ENCODE data around the gene BCL6. TPM values are rescaled to one million over a fixed set of nuclear protein-coding genes. Genes with fewer than 3 reads are reported as not detected.
A peak's percentile ranks its signal among the peaks of the same experiment; 100 is the strongest.

BCL6 gene
- total and polyA plus RNA-seq, 9 of the 15 experiments (the other 6 are each of a cell fraction or from before 2014, with no cell fraction given) = 0.08 to 3.5 (median 1.6) TPM

DNA sequence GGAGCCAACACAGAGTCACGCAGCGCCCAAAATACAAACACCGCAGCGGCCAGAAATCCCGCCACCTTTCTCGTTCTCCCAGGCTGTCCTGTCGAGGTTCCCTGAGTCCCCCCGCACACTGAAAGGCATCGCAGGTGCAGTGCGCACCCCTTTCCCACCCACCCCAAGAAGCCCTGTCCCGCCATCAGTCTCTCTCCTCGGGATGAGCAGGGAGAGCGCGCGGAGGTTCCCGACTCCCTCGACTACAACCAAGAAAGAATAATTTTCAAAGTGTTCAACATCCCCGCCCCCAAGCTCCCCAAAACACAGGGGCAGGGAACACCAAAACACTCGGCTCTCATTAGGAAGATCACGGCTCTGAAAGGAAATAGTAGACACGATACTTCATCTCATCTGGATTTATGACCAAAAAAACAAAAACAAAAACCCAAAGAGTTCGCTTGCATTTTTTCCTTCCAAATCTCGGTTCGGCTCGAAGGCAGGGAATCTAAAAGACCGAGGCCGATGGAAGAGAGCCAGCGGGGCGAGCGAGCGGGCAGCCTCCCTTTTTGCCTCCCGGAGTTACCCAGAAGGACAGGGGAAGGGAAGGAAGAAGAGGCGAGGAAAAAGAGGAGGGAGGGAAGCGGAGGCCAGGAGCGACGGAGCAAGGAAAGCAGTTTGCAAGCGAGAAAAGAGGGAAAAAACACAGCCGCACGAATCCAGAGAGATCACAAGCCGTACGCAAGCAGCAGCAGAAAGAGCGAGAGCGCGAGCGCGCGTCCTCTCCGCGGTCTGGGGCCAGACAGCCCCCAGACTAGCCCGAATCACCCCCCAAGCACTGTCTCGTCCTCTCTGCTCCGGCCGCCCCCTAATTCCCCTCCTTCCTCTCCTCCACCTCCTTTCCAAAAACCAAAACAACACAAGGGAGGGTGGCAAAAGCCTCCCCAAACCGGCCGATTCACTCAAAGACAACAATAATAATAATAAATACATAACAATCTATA lies 808 bp downstream of the BCL6 start (continued):
- TF ChIP-seq ZNF76 (CRISPR knock-in tag; IDR thresholded peaks at IDR 0.05; ENCODE audit: borderline replicate concordance) (no peak), ZNF146 (CRISPR knock-in tag; IDR thresholded peaks at IDR 0.05; ENCODE audit: unreplicated experiment) (no peak), ESRRB (CRISPR knock-in tag; IDR thresholded peaks at IDR 0.05; ENCODE audit: borderline replicate concordance) (no peak), NUFIP1 (IDR thresholded peaks at IDR 0.05; ENCODE audit: partially characterized antibody) (no peak), CREB3 (tag; conservative IDR thresholded peaks at IDR 0.05; ENCODE audit: low read depth) (no peak), SNRNP70 (optimal IDR thresholded peaks at IDR 0.05; ENCODE audit: low read depth, low read length) (no peak), CHD4 (IDR thresholded peaks at IDR 0.05; ENCODE audit: insufficient read depth, insufficient replicate concordance, low read depth, low read length, poor library complexity, severe bottlenecking) (no peak), MIER1 (IDR thresholded peaks at IDR 0.05; ENCODE audit: low read depth) (no peak), RBM14 (IDR thresholded peaks at IDR 0.05; ENCODE audit: borderline replicate concordance, insufficient read depth, low read depth, low read length) (no peak), ETS1 (conservative IDR thresholded peaks at IDR 0.05; ENCODE audit: control insufficient read depth, low read depth, low read length) (no peak), ZNF75A (CRISPR knock-in tag; IDR thresholded peaks at IDR 0.05) (no peak), RHOXF2B (CRISPR knock-in tag; conservative IDR thresholded peaks at IDR 0.05) (peak; percentile 79; the same call in 1 of the 2 replicates), ZNF444 (CRISPR knock-in tag; IDR thresholded peaks at IDR 0.05) (no peak), SP1 (CRISPR knock-in tag; IDR thresholded peaks at IDR 0.05) (no peak), FOXA1 (IDR thresholded peaks at IDR 0.05; ENCODE audit: borderline replicate concordance) (no peak), ZC3H11A (IDR thresholded peaks at IDR 0.05; ENCODE audit: low read depth, low read length) (no peak), PHB (CRISPR knock-in tag; IDR thresholded peaks at IDR 0.05) (peak; percentile 89; the same call in 1 of the 2 replicates), NELFE (IDR thresholded peaks at IDR 0.05; ENCODE audit: insufficient read depth, insufficient read length) (no peak), MECOM (CRISPR knock-in tag; IDR thresholded peaks at IDR 0.05) (no peak), ZNF184 (CRISPR knock-in tag; IDR thresholded peaks at IDR 0.05) (no peak), RFX7 (CRISPR knock-in tag; IDR thresholded peaks at IDR 0.05) (no peak), SMARCA4 (IDR thresholded peaks at IDR 0.05) (no peak)
- TF ChIP-seq, protein P1, sequence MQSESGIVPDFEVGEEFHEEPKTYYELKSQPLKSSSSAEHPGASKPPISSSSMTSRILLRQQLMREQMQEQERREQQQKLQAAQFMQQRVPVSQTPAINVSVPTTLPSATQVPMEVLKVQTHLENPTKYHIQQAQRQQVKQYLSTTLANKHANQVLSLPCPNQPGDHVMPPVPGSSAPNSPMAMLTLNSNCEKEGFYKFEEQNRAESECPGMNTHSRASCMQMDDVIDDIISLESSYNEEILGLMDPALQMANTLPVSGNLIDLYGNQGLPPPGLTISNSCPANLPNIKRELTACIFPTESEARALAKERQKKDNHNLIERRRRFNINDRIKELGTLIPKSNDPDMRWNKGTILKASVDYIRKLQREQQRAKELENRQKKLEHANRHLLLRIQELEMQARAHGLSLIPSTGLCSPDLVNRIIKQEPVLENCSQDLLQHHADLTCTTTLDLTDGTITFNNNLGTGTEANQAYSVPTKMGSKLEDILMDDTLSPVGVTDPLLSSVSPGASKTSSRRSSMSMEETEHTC (IDR thresholded peaks at IDR 0.05) = no peak
- TF ChIP-seq, protein P2, sequence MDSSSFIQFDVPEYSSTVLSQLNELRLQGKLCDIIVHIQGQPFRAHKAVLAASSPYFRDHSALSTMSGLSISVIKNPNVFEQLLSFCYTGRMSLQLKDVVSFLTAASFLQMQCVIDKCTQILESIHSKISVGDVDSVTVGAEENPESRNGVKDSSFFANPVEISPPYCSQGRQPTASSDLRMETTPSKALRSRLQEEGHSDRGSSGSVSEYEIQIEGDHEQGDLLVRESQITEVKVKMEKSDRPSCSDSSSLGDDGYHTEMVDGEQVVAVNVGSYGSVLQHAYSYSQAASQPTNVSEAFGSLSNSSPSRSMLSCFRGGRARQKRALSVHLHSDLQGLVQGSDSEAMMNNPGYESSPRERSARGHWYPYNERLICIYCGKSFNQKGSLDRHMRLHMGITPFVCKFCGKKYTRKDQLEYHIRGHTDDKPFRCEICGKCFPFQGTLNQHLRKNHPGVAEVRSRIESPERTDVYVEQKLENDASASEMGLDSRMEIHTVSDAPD (CRISPR knock-in tag; IDR thresholded peaks at IDR 0.05) = no peak
